Parathyroid adenoma (tissue), 2 donors: ENCODE results near the gene ART1.

Source experiments
- H2AFZ ChIP-seq: fragments of 300-600 bp; sonication (generic); one replicate; pipeline ENCODE4 v1.7.0; 2017; ENCODE audit warnings: antibody characterized with exemption, mild to moderate bottlenecking
- H3K27ac ChIP-seq: fragments of 300-600 bp; sonication (generic); one replicate; pipeline ENCODE4 v1.7.0; 2017
- H3K27me3 ChIP-seq: fragments of 300-600 bp; sonication (generic); one replicate; pipeline ENCODE4 v1.7.0; 2017; ENCODE audit warnings: low read length; ENCODE audit not compliant: control insufficient read depth, insufficient read depth
- H3K36me3 ChIP-seq: fragments of 300-600 bp; sonication (generic); one replicate; pipeline ENCODE4 v1.7.0; 2017; ENCODE audit warnings: low read length; ENCODE audit not compliant: control insufficient read depth, insufficient read depth
- H3K4me1 ChIP-seq: fragments of 300-600 bp; sonication (generic); one replicate; pipeline ENCODE4 v1.7.0; 2017; ENCODE audit warnings: control low read depth
- H3K4me2 ChIP-seq: fragments of 300-600 bp; sonication (generic); one replicate; pipeline ENCODE4 v1.7.0; 2017; ENCODE audit warnings: low read length
- H3K4me3 ChIP-seq: fragments of 300-600 bp; sonication (generic); one replicate; pipeline ENCODE4 v1.7.0; 2017; ENCODE audit warnings: low read depth, low read length
- H3K79me2 ChIP-seq: fragments of 300-600 bp; sonication (generic); one replicate; pipeline ENCODE4 v1.7.0; 2017; ENCODE audit warnings: control low read depth
- H3K9ac ChIP-seq: fragments of 300-600 bp; sonication (generic); one replicate; pipeline ENCODE4 v1.7.0; 2017; ENCODE audit warnings: mild to moderate bottlenecking
- H3K9me3 ChIP-seq: fragments of 300-600 bp; sonication (generic); one replicate; pipeline ENCODE4 v1.7.0; 2017; ENCODE audit warnings: low read length; ENCODE audit not compliant: control insufficient read depth
- TF ChIP-seq, protein P1 (sequence below): fragments of 300-600 bp; sonication (generic); IDR thresholded peaks from one replicate; pipeline ENCODE4 v1.7.0; 2017; ENCODE audit warnings: antibody characterized with exemption, mild to moderate bottlenecking
- donor health status: primary hyperparathyroidism.

The ART1 gene

DNA sequence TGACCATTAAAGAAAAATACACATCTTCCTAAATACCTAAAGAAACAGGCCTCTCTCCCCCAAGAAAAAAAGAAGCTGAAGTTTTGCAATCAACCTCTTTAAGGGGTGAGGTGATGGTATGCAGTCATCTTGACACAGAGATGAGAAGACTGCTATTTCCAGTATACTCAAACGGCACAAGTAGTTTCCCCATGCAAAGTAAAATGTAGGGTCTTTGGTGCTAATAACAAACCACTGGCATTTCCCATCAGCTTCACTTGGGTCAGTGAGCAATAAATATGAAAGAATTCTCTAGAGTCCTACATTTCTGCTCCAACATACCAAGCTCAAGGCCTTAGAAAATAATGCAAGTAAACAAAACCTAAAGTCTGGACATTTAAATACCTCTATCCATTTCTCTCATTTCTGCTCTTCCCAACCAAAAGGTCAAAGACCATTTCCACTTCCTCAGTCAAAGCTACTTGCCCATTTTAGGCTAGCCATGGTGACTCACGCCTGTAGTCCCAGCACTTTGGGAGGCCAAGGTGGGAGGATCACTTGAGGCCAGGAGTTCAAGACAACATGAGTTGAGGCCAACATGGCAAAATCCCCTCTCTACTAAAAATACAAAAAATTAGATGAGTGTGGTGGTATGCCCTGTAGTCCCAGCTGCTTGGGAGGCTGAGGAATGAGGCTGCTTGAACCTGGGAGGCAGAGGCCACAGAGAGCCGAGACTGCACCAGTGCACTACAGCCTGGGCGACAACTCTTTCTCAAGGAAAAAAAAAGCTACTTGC is 65.7 kb downstream of the ART1 start:
- TF ChIP-seq, protein P1, sequence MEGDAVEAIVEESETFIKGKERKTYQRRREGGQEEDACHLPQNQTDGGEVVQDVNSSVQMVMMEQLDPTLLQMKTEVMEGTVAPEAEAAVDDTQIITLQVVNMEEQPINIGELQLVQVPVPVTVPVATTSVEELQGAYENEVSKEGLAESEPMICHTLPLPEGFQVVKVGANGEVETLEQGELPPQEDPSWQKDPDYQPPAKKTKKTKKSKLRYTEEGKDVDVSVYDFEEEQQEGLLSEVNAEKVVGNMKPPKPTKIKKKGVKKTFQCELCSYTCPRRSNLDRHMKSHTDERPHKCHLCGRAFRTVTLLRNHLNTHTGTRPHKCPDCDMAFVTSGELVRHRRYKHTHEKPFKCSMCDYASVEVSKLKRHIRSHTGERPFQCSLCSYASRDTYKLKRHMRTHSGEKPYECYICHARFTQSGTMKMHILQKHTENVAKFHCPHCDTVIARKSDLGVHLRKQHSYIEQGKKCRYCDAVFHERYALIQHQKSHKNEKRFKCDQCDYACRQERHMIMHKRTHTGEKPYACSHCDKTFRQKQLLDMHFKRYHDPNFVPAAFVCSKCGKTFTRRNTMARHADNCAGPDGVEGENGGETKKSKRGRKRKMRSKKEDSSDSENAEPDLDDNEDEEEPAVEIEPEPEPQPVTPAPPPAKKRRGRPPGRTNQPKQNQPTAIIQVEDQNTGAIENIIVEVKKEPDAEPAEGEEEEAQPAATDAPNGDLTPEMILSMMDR: no peak
- Histone ChIP-seq H3K79me2 (no peaks in the 10 kb centered on the region), H3K9ac (no peak overlapping the region), H3K36me3 (no peaks in the 10 kb centered on the region), H3K27ac (no peak overlapping the region), H2AFZ (no peak overlapping the region), H3K4me2 (no peak overlapping the region), H3K4me1 (peaks cover 3% of the 10 kb centered on the region), H3K4me3 (no peak overlapping the region), H3K9me3 (no peaks in the 10 kb centered on the region), H3K27me3 (no peaks in the 10 kb centered on the region)

DNA sequence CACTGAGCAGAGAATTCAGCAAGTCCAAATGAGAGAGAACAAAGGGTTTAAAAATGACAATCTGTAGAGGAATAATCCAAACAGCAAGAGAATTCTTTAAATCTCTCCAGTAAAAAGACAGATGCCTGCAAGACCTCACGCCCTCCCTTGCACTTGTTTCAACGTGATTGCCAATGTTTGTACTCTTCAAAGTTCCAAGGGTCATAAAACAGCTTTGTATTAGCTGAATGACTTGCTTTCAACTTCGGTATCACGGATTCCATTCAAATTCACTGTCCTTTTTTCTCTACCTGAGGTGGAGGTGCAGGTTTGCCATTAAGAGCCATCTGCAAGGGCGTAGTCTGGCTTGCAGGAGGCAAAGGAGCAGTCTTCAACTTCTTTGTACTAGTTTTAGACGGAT is 67.3 kb downstream of the ART1 start:
- TF ChIP-seq, protein P1: no peak
- Histone ChIP-seq H3K27ac (no peak overlapping the region), H3K79me2 (no peaks in the 10 kb centered on the region), H3K27me3 (no peaks in the 10 kb centered on the region), H3K4me1 (peaks cover 3% of the 10 kb centered on the region), H3K4me2 (no peak overlapping the region), H3K9ac (no peak overlapping the region), H3K36me3 (no peaks in the 10 kb centered on the region), H2AFZ (no peak overlapping the region), H3K4me3 (no peak overlapping the region), H3K9me3 (no peaks in the 10 kb centered on the region)
